Gastroesophageal sphincter (tissue), 4 donors: ENCODE data around the gene SSC4D. TPM values are rescaled to one million over a fixed set of nuclear protein-coding genes. Genes with fewer than 3 reads are reported as not detected.
A peak's percentile ranks its signal among the peaks of the same experiment; 100 is the strongest.
"Not testable (repeated sequence)": the region's sequence is repeated elsewhere in the genome, so short reads cannot be mapped to it uniquely, and the experiment has no call there.

Source experiments
- ATAC-seq: fragments of 150-250 bp; one replicate; pipeline ENCODE4 v1.9.1; 2016; ENCODE audit warnings: mild to moderate bottlenecking, moderate library complexity
- H3K27ac ChIP-seq, 4 donors: fragments of 200-600 bp; sonication (generic) in 3 of 4; 1 replicate in 3 of 4; 2 replicates in 1 of 4; pipeline ENCODE4 v1.5.1; 2016 to 2019
- H3K27me3 ChIP-seq: fragments of 200-600 bp; sonication (generic); one replicate; pipeline ENCODE4 v1.5.1; 2019
- H3K36me3 ChIP-seq, 2 donors: fragments of 200-600 bp; sonication (generic); one replicate each; pipeline ENCODE4 v1.5.1; 2019; ENCODE audit warnings: control low read depth in 1 of 2
- H3K4me1 ChIP-seq, 3 donors: fragments of 200-600 bp; sonication (generic); 1 replicate in 2 of 3; 2 replicates in 1 of 3; pipeline ENCODE4 v1.5.1; 2016 to 2019; ENCODE audit warnings: control low read depth in 2 of 3
- H3K4me3 ChIP-seq, 2 donors: fragments of 200-600 bp; sonication (generic); one replicate each; pipeline ENCODE4 v1.5.1; 2019; ENCODE audit warnings: mild to moderate bottlenecking in 1 of 2, moderate library complexity in 1 of 2
- H3K9me3 ChIP-seq, 3 donors: fragments of 200-600 bp; sonication (generic); one replicate each; pipeline ENCODE4 v1.5.1; 2017 to 2019; ENCODE audit warnings: control low read depth in 2 of 3
- CTCF ChIP-seq, 4 experiments: fragments of 200-600 bp in 2 of 4; fragments of 450-650 bp in 2 of 4; sonication (generic) in 1 of 4; IDR thresholded peaks; one replicate each; pipeline ENCODE4 v1.5.1; 2017 to 2019; ENCODE audit warnings: antibody characterized with exemption in 4 of 4, mild to moderate bottlenecking in 2 of 4, moderate library complexity in 2 of 4
- EP300 ChIP-seq: sonication (generic); formaldehyde crosslinking; IDR thresholded peaks from one replicate; pipeline ENCODE4 v1.6.1; 2017; ENCODE audit warnings: antibody characterized with exemption, mild to moderate bottlenecking
- POLR2A ChIP-seq, 2 donors: fragments of 450-650 bp; IDR thresholded peaks; one replicate each; pipeline ENCODE4 v1.6.1; 2017; ENCODE audit warnings: antibody characterized with exemption in 2 of 2, mild to moderate bottlenecking in 2 of 2, moderate library complexity in 1 of 2
- POLR2AphosphoS5 ChIP-seq: sonication (generic); formaldehyde crosslinking; IDR thresholded peaks from one replicate; pipeline ENCODE4 v1.6.1; 2017; ENCODE audit warnings: antibody characterized with exemption
- WGBS, 2 donors: methylation state at CpG; one replicate each; pipeline ENCODE4 v1.1.5; 2018; ENCODE audit warnings: low coverage in 1 of 2; 5-methylcytosine and 5-hydroxymethylcytosine counted together
- total RNA-seq, 4 donors: library from RNA; depleted of rRNA; stranded (reverse); fragments of >200 nt; gene quantifications; one replicate each; pipeline ENCODE4 v1.1.0, GENCODE V29; 2016

SSC4D gene
- total RNA-seq, 4 donors from 2014 or later, result 0.47 to 1.4 (median 1.1) TPM; not detected in 1

- ATAC-seq, result peak; percentile 79
These were observed 36.3 kb downstream of the SSC4D start for GRCh38 chr7:76372984-76373833.

GRCh38 chr7:76371396-76371795, 38.1 kb downstream of the SSC4D start:
- Histone ChIP-seq H3K4me1 (peaks cover 0 to 9% (median 0%) of the 10 kb centered on the region in 3 donors), H3K4me3 (no peak overlapping the region), H3K9me3 (no peaks in the 10 kb centered on the region), H3K27ac (no peak overlapping the region), H3K36me3 (no peaks in the 10 kb centered on the region), H3K27me3 (no peaks in the 10 kb centered on the region)
- WGBS, 2 donors, result 86 to 93% methylated on average over 1 to 2 of the region's 3 CpGs
- no peak for ATAC-seq
- TF ChIP-seq POLR2AphosphoS5, result no peak
- TF ChIP-seq EP300, result no peak
- TF ChIP-seq CTCF (IDR thresholded peaks at IDR 0.05), result no peak
- no peak for TF ChIP-seq POLR2A (IDR thresholded peaks at IDR 0.05)

More at GRCh38 chr7:76372984-76373833, 36.3 kb downstream of the SSC4D start:
- 68 to 96% methylated on average over 4 to 7 of the region's 9 CpGs for WGBS, 2 donors
- H3K27ac ChIP-seq, result peak overlapping the region in 1 of 4 donors; percentile 47
- H3K4me3 ChIP-seq, result no peak overlapping the region
- H3K36me3 ChIP-seq, result no peaks in the 10 kb centered on the region
- H3K9me3 ChIP-seq, result no peaks in the 10 kb centered on the region
- peaks cover 0 to 9% (median 0%) of the 10 kb centered on the region in 3 donors for H3K4me1 ChIP-seq
- H3K27me3 ChIP-seq, result no peaks in the 10 kb centered on the region
- TF ChIP-seq EP300, result no peak
- TF ChIP-seq POLR2A (IDR thresholded peaks at IDR 0.05), result no peak
- TF ChIP-seq POLR2AphosphoS5, result no peak
- no peak for TF ChIP-seq CTCF (IDR thresholded peaks at IDR 0.05)

GRCh38 chr7:76369018-76369417, 40.5 kb downstream of the SSC4D start:
- H3K27me3 ChIP-seq, result no peaks in the 10 kb centered on the region
- no CpG with 5 or more reads among the region's 6 CpGs for WGBS, 2 donors
- H3K9me3 ChIP-seq, result no peaks in the 10 kb centered on the region
- peaks cover 0 to 32% (median 13%) of the 10 kb centered on the region in 3 donors for H3K4me1 ChIP-seq
- TF ChIP-seq POLR2A (IDR thresholded peaks at IDR 0.05), result no peak
- no peak for TF ChIP-seq POLR2AphosphoS5
- TF ChIP-seq CTCF (IDR thresholded peaks at IDR 0.05), result no peak
- TF ChIP-seq EP300, result no peak
- H3K27ac ChIP-seq, result no peak overlapping the region
- no peak overlapping the region for H3K4me3 ChIP-seq
- no peak for ATAC-seq
- H3K36me3 ChIP-seq, result no peaks in the 10 kb centered on the region

GRCh38 chr7:76368190-76368589, 41.3 kb downstream of the SSC4D start:
- H3K9me3 ChIP-seq, result no peaks in the 10 kb centered on the region
- no peak for ATAC-seq
- H3K4me1 ChIP-seq, result peaks cover 0 to 34% (median 16%) of the 10 kb centered on the region in 3 donors
- H3K27ac ChIP-seq, result no peak overlapping the region
- TF ChIP-seq POLR2AphosphoS5 (no peak), POLR2A (IDR thresholded peaks at IDR 0.05) (no peak), EP300 (no peak), CTCF (IDR thresholded peaks at IDR 0.05) (no peak)
- no peaks in the 10 kb centered on the region for H3K36me3 ChIP-seq
- H3K27me3 ChIP-seq, result no peaks in the 10 kb centered on the region
- no peak overlapping the region for H3K4me3 ChIP-seq
- 93 to 97% methylated on average over 8 of the region's 8 CpGs for WGBS, 2 donors

- Histone ChIP-seq H3K27ac (peak overlapping the region in 3 of 4 donors; percentile 79 to 88 (median 81)), H3K4me3 (no peak overlapping the region), H3K4me1 (peaks cover 0 to 39% (median 22%) of the 10 kb centered on the region in 3 donors), H3K27me3 (no peaks in the 10 kb centered on the region), H3K36me3 (no peaks in the 10 kb centered on the region), H3K9me3 (no peaks in the 10 kb centered on the region)
- no peak for ATAC-seq
- WGBS, 2 donors, result 18 to 49% methylated on average over 4 of the region's 4 CpGs
- TF ChIP-seq POLR2AphosphoS5 (no peak), EP300 (no peak), CTCF (IDR thresholded peaks at IDR 0.05) (no peak), POLR2A (IDR thresholded peaks at IDR 0.05) (no peak)
These were observed 45.3 kb downstream of the SSC4D start for GRCh38 chr7:76364198-76364584.

- 39 to 74% methylated on average over 3 of the region's 3 CpGs for WGBS, 2 donors
- H3K27me3 ChIP-seq, H3K4me3 ChIP-seq, ATAC-seq, H3K9me3 ChIP-seq, H3K36me3 ChIP-seq: not testable (repeated sequence)
- peaks cover 0 to 39% (median 22%) of the 10 kb centered on the region in 3 donors for H3K4me1 ChIP-seq
- H3K27ac ChIP-seq, result peak overlapping the region in 3 of 4 donors; percentile 79 to 88 (median 81)
These were observed 45.7 kb downstream of the SSC4D start for GRCh38 chr7:76363754-76364153.
